ENCODE data around the gene SERTAD4. TPM values are rescaled to one million over a fixed set of nuclear protein-coding genes. Genes with fewer than 3 reads are reported as not detected.
A peak's percentile ranks its signal among the peaks of the same experiment; 100 is the strongest.

SERTAD4 gene
- total and polyA plus RNA-seq, 2 of the 8 experiments (the other 6 are each of a cell fraction or from before 2014, with no cell fraction given): 0.54 to 3.2 TPM

GRCh38 chr1:210292231-210292871 is 59.8 kb downstream of the SERTAD4 start:
- peaks cover 0 to 13% (median 6%) of the 10 kb centered on the region in 4 experiments; a peak in 5 of 7 replicates for H3K4me1 ChIP-seq (replicated peaks in 1 of 4; ENCODE audit: control insufficient read depth in 3 of 4, insufficient read depth in 4 of 4, low read length in 3 of 4)
- peaks cover 0 to 13% (median 9%) of the 10 kb centered on the region in 4 experiments; a peak in 4 of 7 replicates for H3K27me3 ChIP-seq (replicated peaks in 1 of 4; ENCODE audit: control insufficient read depth in 3 of 4, extremely low read depth in 1 of 4, insufficient read depth in 3 of 4, low read length in 3 of 4)
- peaks cover 6% of the 10 kb centered on the region; the same call in 1 of the 2 replicates for H3K23me2 ChIP-seq (ENCODE audit: low read depth, low read length)
- H4K5ac ChIP-seq (ENCODE audit: insufficient read length, low read depth, low read length): peak overlapping the region; percentile 59
- H3K4me3 ChIP-seq (ENCODE audit: extremely low read depth in 1 of 4, insufficient read depth in 2 of 4, low read depth in 3 of 4, low read length in 4 of 4): peak overlapping the region; percentile 42 to 68 (median 50)
- H3K36me3 ChIP-seq (ENCODE audit: control insufficient read depth in 2 of 4, insufficient read depth in 4 of 4, low read length in 3 of 4): no peaks in the 10 kb centered on the region
- H3K4me2 ChIP-seq (ENCODE audit: insufficient read depth in 1 of 2, low read depth in 2 of 2, low read length in 2 of 2): peak overlapping the region; percentile 65 to 79
- no peak overlapping the region for H2AK5ac ChIP-seq (ENCODE audit: low read depth, low read length)
- H3K79me1 ChIP-seq (ENCODE audit: low read depth, low read length): no peaks in the 10 kb centered on the region
- no peak overlapping the region for H3K23ac ChIP-seq (ENCODE audit: insufficient read length)
- no peak overlapping the region for H3K27ac ChIP-seq (ENCODE audit: low read depth, low read length)
- no peak overlapping the region for H4K91ac ChIP-seq (replicated peaks; ENCODE audit: insufficient read length, low read length)
- DNase-seq (ENCODE audit: low read depth in 1 of 2, low spot score in 2 of 2) (peak in 1 of 2 experiments; percentile 89), FAIRE-seq (no peak)
- H2AFZ ChIP-seq (ENCODE audit: low read length): 0 out of 2 replicates have a peak overlapping the region, but pooled peaks have one; percentile 11
- H3K9ac ChIP-seq (replicated peaks in 1 of 4; ENCODE audit: extremely low read depth in 1 of 4, low read depth in 3 of 4, low read length in 3 of 4): peak overlapping the region in 2 of 4 experiments; percentile 25 to 26; a peak in 2 of 7 replicates
- H3K56ac ChIP-seq (replicated peaks; ENCODE audit: insufficient read length, low read depth, low read length): no peak overlapping the region
- no peak overlapping the region for H3K4ac ChIP-seq (replicated peaks; ENCODE audit: insufficient read length, low read depth, low read length)
- H4K20me1 ChIP-seq (replicated peaks in 1 of 2; ENCODE audit: control insufficient read depth in 1 of 2, insufficient read depth in 2 of 2, low read length in 2 of 2): no peaks in the 10 kb centered on the region
- H2BK12ac ChIP-seq (ENCODE audit: low read depth, low read length): no peak overlapping the region
- POLR2A ChIA-PET (ENCODE audit: partially characterized antibody): interaction anchor here (1.2 to 5.4 kb wide), 6 partner anchors 10 to 82 kb away, joined by 3 to 39 read pairs (median 8); no protein-coding TSS in a partner anchor
- 5% methylated on average over 23 of the region's 56 CpGs; no CpG with 5 or more reads in 1 of the 2 experiments for whole genome bisulfite sequencing, 2 experiments (ENCODE audit: extremely low coverage in 1 of 2, insufficient coverage in 1 of 2, insufficient read length in 1 of 2, insufficient replicate concordance in 2 of 2, low coverage in 1 of 2, low lambda C conversion rate in 2 of 2, missing lambda C conversion rate in 1 of 2)
- no peak overlapping the region for H2BK120ac ChIP-seq (replicated peaks; ENCODE audit: low read depth, low read length)
- peak overlapping the region; percentile 85 for H4K8ac ChIP-seq (ENCODE audit: extremely low read depth, insufficient read depth, low read length)
- H2BK5ac ChIP-seq (ENCODE audit: low read depth, low read length): peak overlapping the region; percentile 11; the same call in 1 of the 2 replicates
- H2BK20ac ChIP-seq (ENCODE audit: low read length): no peak overlapping the region
- H3K79me2 ChIP-seq (ENCODE audit: control insufficient read depth in 1 of 2, insufficient read depth in 2 of 2, low read length in 2 of 2): no peaks in the 10 kb centered on the region
- peak overlapping the region; percentile 23; the same call in 1 of the 2 replicates for H2BK15ac ChIP-seq (ENCODE audit: low read length)
- H3K14ac ChIP-seq (ENCODE audit: insufficient read length): no peak overlapping the region
- no peaks in the 10 kb centered on the region for H3K9me3 ChIP-seq (ENCODE audit: insufficient read depth in 2 of 2, low read depth in 1 of 2, low read length in 1 of 2)
- peak overlapping the region; percentile 73; the same call in 1 of the 2 replicates for H3K18ac ChIP-seq (ENCODE audit: extremely low read depth, low read length)
- CTCF ChIA-PET (ENCODE audit: partially characterized antibody): interaction anchor here (0.6 to 4.5 kb wide), 21 partner anchors 10 to 423 kb away, joined by 3 to 25 read pairs (median 6); no protein-coding TSS in a partner anchor
- no peak for TF ChIP-seq CEBPB (IDR thresholded peaks at IDR 0.05; ENCODE audit: low read depth, low read length)
- peak; percentile 82 for TF ChIP-seq ASH2L (IDR thresholded peaks at IDR 0.05; ENCODE audit: low read length)
- 0 out of 2 replicates have a peak, but pooled peaks have one; percentile 61 for TF ChIP-seq TCF12 (IDR thresholded peaks at IDR 0.05; ENCODE audit: low read depth, low read length)
- no peak for TF ChIP-seq CHD2 (IDR thresholded peaks at IDR 0.05; ENCODE audit: low read length)
- no peak for TF ChIP-seq USF2 (IDR thresholded peaks at IDR 0.05; ENCODE audit: low read length)
- TF ChIP-seq EZH2 (IDR thresholded peaks at IDR 0.05; ENCODE audit: low read depth, low read length, severe bottlenecking): no peak
- TF ChIP-seq SIN3A (conservative IDR thresholded peaks at IDR 0.05 in 1 of 2, IDR thresholded peaks at IDR 0.05 in 1 of 2; ENCODE audit: low read depth in 1 of 2, low read length in 2 of 2): no peak; a peak in 1 of 4 replicates
- no peak for TF ChIP-seq NANOG (IDR thresholded peaks at IDR 0.05; ENCODE audit: insufficient read depth, low read depth, low read length, poor library complexity, severe bottlenecking)
- TF ChIP-seq RBBP5 (IDR thresholded peaks at IDR 0.05; ENCODE audit: borderline replicate concordance, low read depth, low read length): no peak
- TF ChIP-seq KDM5A (IDR thresholded peaks at IDR 0.05; ENCODE audit: low read length): no peak

Measured in H1 (cell line).